Natural killer cell (primary cell): Measurements from ENCODE around the gene CEMIP. TPM values are rescaled to one million over a fixed set of nuclear protein-coding genes. Genes with fewer than 3 reads are reported as not detected.

Experiments used
- ATAC-seq, 3 donors: fragments of 150-1000 bp in 2 of 3; fragments of 200-7000 bp in 1 of 3; cut with Tn5 transposase; 1 replicate in 1 of 3; 2 replicates in 2 of 3; pipeline ENCODE4 v1.10.0; 2021; ENCODE audit warnings: mild to moderate bottlenecking in 2 of 3, moderate library complexity in 2 of 3
- DNase-seq, 2 donors: peaks; one replicate each; pipeline versions ENCODE4 v3.0.0 to v3.0.0-alpha.2; 2013 to 2021; ENCODE audit warnings: mixed read lengths in 1 of 2
- H3K27ac ChIP-seq: one replicate; pipeline ENCODE4 v1.5.1; 2013; ENCODE audit warnings: mild to moderate bottlenecking, low read length
- H3K27me3 ChIP-seq: one replicate; pipeline ENCODE4 v1.6.1; 2013; ENCODE audit warnings: low read length; ENCODE audit not compliant: control insufficient read depth, insufficient read depth
- H3K36me3 ChIP-seq: one replicate; pipeline ENCODE4 v1.6.1; 2013; ENCODE audit warnings: low read length; ENCODE audit not compliant: control insufficient read depth, insufficient read depth
- H3K4me1 ChIP-seq: one replicate; pipeline ENCODE4 v1.6.1; 2013; ENCODE audit warnings: low read length; ENCODE audit not compliant: control insufficient read depth, insufficient read depth
- H3K4me3 ChIP-seq: one replicate; pipeline ENCODE4 v1.5.1; 2013; ENCODE audit warnings: low read length
- H3K9me3 ChIP-seq: one replicate; pipeline ENCODE4 v1.6.1; 2013; ENCODE audit warnings: low read length; ENCODE audit not compliant: control insufficient read depth, insufficient read depth
- H3K27ac Mint-ChIP-seq, 2 donors: one replicate each; pipeline ENCODE4 v1.8.0; 2022; ENCODE audit warnings: mild to moderate bottlenecking in 2 of 2, mixed read lengths in 2 of 2, moderate library complexity in 1 of 2
- H3K27me3 Mint-ChIP-seq, 2 donors: one replicate each; pipeline ENCODE4 v1.8.0; 2022; ENCODE audit warnings: low read depth in 2 of 2, mixed read lengths in 2 of 2
- H3K36me3 Mint-ChIP-seq: one replicate; pipeline ENCODE4 v1.8.0; 2022; ENCODE audit warnings: mixed read lengths
- H3K4me1 Mint-ChIP-seq, 2 donors: one replicate each; pipeline ENCODE4 v1.8.0; 2022; ENCODE audit warnings: mixed read lengths in 2 of 2
- H3K4me3 Mint-ChIP-seq: one replicate; pipeline ENCODE4 v1.8.0; 2022; ENCODE audit warnings: mild to moderate bottlenecking, moderate library complexity, mixed read lengths
- H3K9me3 Mint-ChIP-seq, 2 donors: one replicate each; pipeline ENCODE4 v1.8.0; 2022; ENCODE audit warnings: mixed read lengths in 2 of 2
- CTCF ChIP-seq: fragments of 200-600 bp; IDR thresholded peaks from one replicate; pipeline ENCODE4 v1.8.0; 2022; ENCODE audit warnings: antibody characterized with exemption
- WGBS: methylation state at CpG from one replicate; pipeline ENCODE4 v1.1.7; 2013; ENCODE audit warnings: missing lambda C conversion rate; ENCODE audit not compliant: insufficient coverage; 5-methylcytosine and 5-hydroxymethylcytosine counted together
- intact Hi-C: fragments of 100-400 bp; cut with micrococcal nuclease; formaldehyde crosslinking; loops from one replicate; pipeline ENCODE4 v1.14.2; 2022
- total RNA-seq, 4 donors: library from RNA; stranded (reverse); fragments of 120-200 nt in 1 of 4; gene quantifications; one replicate each; pipeline versions ENCODE4 v1.2.3 to v1.2.4, GENCODE V29; 2013 to 2022

CEMIP gene
- total RNA-seq, 3 donors from 2014 or later (not counting 1 experiment from before 2014, with no cell fraction given) = 0.07 to 0.82 TPM; not detected in 1

GRCh38 chr15:80732167-80732566 lies 47.0 kb upstream of the CEMIP start:
- Histone ChIP-seq H3K9me3 (no peaks in the 10 kb centered on the region), H3K27me3 (no peaks in the 10 kb centered on the region), H3K4me3 (no peak overlapping the region), H3K27ac (no peak overlapping the region), H3K36me3 (no peaks in the 10 kb centered on the region), H3K4me1 (no peaks in the 10 kb centered on the region)
- H3K36me3 Mint-ChIP-seq = no peaks in the 10 kb centered on the region
- H3K4me1 Mint-ChIP-seq = peaks cover 0 to 5% of the 10 kb centered on the region in 2 donors
- no peak for ATAC-seq
- no peaks in the 10 kb centered on the region for H3K27me3 Mint-ChIP-seq
- intact Hi-C loops = no loop called here
- H3K9me3 Mint-ChIP-seq = no peaks in the 10 kb centered on the region
- DNase-seq = no peak
- H3K4me3 Mint-ChIP-seq = no peak overlapping the region
- no peak for TF ChIP-seq CTCF
- 94% methylated on average over 6 of the region's 6 CpGs for WGBS
- H3K27ac Mint-ChIP-seq = no peak overlapping the region

- WGBS = 86% methylated on average over 5 of the region's 5 CpGs
- H3K27me3 Mint-ChIP-seq = peaks cover 0 to 4% of the 10 kb centered on the region in 2 donors
- peaks cover 0 to 5% of the 10 kb centered on the region in 2 donors for H3K4me1 Mint-ChIP-seq
- Histone ChIP-seq H3K27ac (no peak overlapping the region), H3K9me3 (no peaks in the 10 kb centered on the region), H3K36me3 (no peaks in the 10 kb centered on the region), H3K4me1 (no peaks in the 10 kb centered on the region), H3K4me3 (no peak overlapping the region), H3K27me3 (no peaks in the 10 kb centered on the region)
- H3K9me3 Mint-ChIP-seq = no peaks in the 10 kb centered on the region
- no peak overlapping the region for H3K4me3 Mint-ChIP-seq
- TF ChIP-seq CTCF = no peak
- intact Hi-C loops = no loop called here
- no peaks in the 10 kb centered on the region for H3K36me3 Mint-ChIP-seq
- DNase-seq = no peak
- no peak overlapping the region for H3K27ac Mint-ChIP-seq
- no peak for ATAC-seq
Measured at GRCh38 chr15:80732818-80733217, 46.4 kb upstream of the CEMIP start.

- ATAC-seq = no peak
Measured at GRCh38 chr15:80733460-80733859, 45.7 kb upstream of the CEMIP start.

More at GRCh38 chr15:80733460-80733859, 45.7 kb upstream of the CEMIP start:
- Mint-ChIP-seq H3K9me3 (no peaks in the 10 kb centered on the region), H3K27ac (no peak overlapping the region), H3K4me3 (no peak overlapping the region), H3K36me3 (no peaks in the 10 kb centered on the region), H3K27me3 (peaks cover 0 to 6% of the 10 kb centered on the region in 2 donors), H3K4me1 (peaks cover 0 to 5% of the 10 kb centered on the region in 2 donors)
- no peak for TF ChIP-seq CTCF
- no peaks in the 10 kb centered on the region for H3K9me3 ChIP-seq
- DNase-seq = no peak
- no peaks in the 10 kb centered on the region for H3K36me3 ChIP-seq
- WGBS = 70% methylated on average over 1 of the region's 1 CpG
- intact Hi-C loops = no loop called here
- no peak overlapping the region for H3K4me3 ChIP-seq
- no peaks in the 10 kb centered on the region for H3K4me1 ChIP-seq
- no peaks in the 10 kb centered on the region for H3K27me3 ChIP-seq
- H3K27ac ChIP-seq = no peak overlapping the region
